K562 (cell line): ENCODE results near the gene GRK1. TPM values are rescaled to one million over a fixed set of nuclear protein-coding genes. Genes with fewer than 3 reads are reported as not detected.

Experiments
- ATAC-seq: fragments of 200-7000 bp; cut with Tn5 transposase; 3 replicates; pipeline ENCODE4 v1.9.1; 2020; ENCODE audit warnings: moderate library complexity
- BruUV-seq: library from RNA; stranded (reverse); fragments of 400-500 nt; replicated peaks from 2 replicates; lab custom pipeline; 2021; lab: Mats Ljungman, UMichigan
- CTCF ChIA-PET: fragments of 300-600 bp; formaldehyde crosslinking; extraction: SDS; loops from one replicate; lab custom pipeline; 2021; ENCODE audit warnings: low intra/inter-chr PET ratio; lab: Yijun Ruan, JAX
- POLR2A ChIA-PET: fragments of 300-600, 350-650 bp; sonication (Branson Sonifier 250); formaldehyde crosslinking; extraction: SDS; loops from one replicate; lab custom pipeline; 2021; ENCODE audit warnings: antibody characterized with exemption, inconsistent platforms; lab: Yijun Ruan, JAX
- DNase-seq, 4 experiments: peaks; one replicate each; pipeline versions ENCODE4 v3.0.0 to v3.0.0-alpha.2; 2011 to 2018; ENCODE audit warnings: low spot score in 3 of 4, mixed read lengths in 3 of 4; ENCODE audit errors: extremely low read depth in 1 of 4
- FAIRE-seq: peaks from 2 replicates; lab custom pipeline; 2011; peaks lifted over from hg19 to GRCh38; lab: Jason Lieb, UNC
- H2AFZ ChIP-seq: 2 replicates; pipeline ENCODE4 v1.6.0; 2011; ENCODE audit warnings: low read depth, low read length, control low read depth, inconsistent platforms
- H3K27ac ChIP-seq: fragments of 200-600 bp; 3 replicates; pipeline ENCODE4 v1.8.0; 2011; ENCODE audit warnings: low read depth, mild to moderate bottlenecking, control low read depth, inconsistent platforms, low read length, moderate library complexity, mixed read lengths; ENCODE audit errors: extremely low read depth
- H3K27me3 ChIP-seq, 2 experiments: fragments of 300-600 bp in 1 of 2; 2 replicates in 1 of 2; 3 replicates in 1 of 2; pipeline versions ENCODE4 v1.6.0 to v1.8.0; 2011; ENCODE audit warnings: inconsistent platforms in 2 of 2, low read length in 2 of 2, mild to moderate bottlenecking in 1 of 2, mixed read lengths in 1 of 2, moderate library complexity in 1 of 2; ENCODE audit not compliant: control insufficient read depth in 2 of 2, insufficient read depth in 2 of 2
- H3K36me3 ChIP-seq: fragments of 300-600 bp; 3 replicates; pipeline ENCODE4 v1.8.0; 2011; ENCODE audit warnings: mild to moderate bottlenecking, low read length, inconsistent platforms; ENCODE audit not compliant: control insufficient read depth, insufficient read depth
- H3K4me1 ChIP-seq, 2 experiments: fragments of 200-600 bp in 1 of 2; replicated peaks in 1 of 2; 2 replicates in 1 of 2; 3 replicates in 1 of 2; pipeline versions ENCODE4 v1.5.1 to v1.8.0; 2011; ENCODE audit warnings: inconsistent platforms in 2 of 2, low read length in 2 of 2, mild to moderate bottlenecking in 1 of 2, mixed read lengths in 1 of 2, moderate library complexity in 1 of 2; ENCODE audit not compliant: control insufficient read depth in 2 of 2, insufficient read depth in 2 of 2
- H3K4me2 ChIP-seq: 2 replicates; pipeline ENCODE4 v1.6.1; 2011; ENCODE audit warnings: low read length, control low read depth, inconsistent platforms, mixed read lengths; ENCODE audit not compliant: insufficient read depth
- H3K4me3 ChIP-seq: fragments of 200-600 bp; sonication (generic), shearing (Covaris generic); 2 replicates; pipeline ENCODE4 v1.5.1; 2016; ENCODE audit warnings: control low read depth, inconsistent platforms
- H3K79me2 ChIP-seq: fragments of 200-600 bp; 3 replicates; pipeline ENCODE4 v1.8.0; 2011; ENCODE audit warnings: low read length, inconsistent platforms; ENCODE audit not compliant: control insufficient read depth, insufficient read depth
- H3K9ac ChIP-seq, 2 experiments: 2 replicates each; pipeline versions ENCODE4 v1.6.0 to v1.6.1; 2011; ENCODE audit warnings: low read depth in 2 of 2, low read length in 2 of 2, control low read depth in 1 of 2, inconsistent platforms in 1 of 2, mild to moderate bottlenecking in 1 of 2, mixed read lengths in 1 of 2; ENCODE audit not compliant: insufficient read depth in 1 of 2
- H3K9me1 ChIP-seq: one replicate; pipeline ENCODE4 v1.6.0; 2011; ENCODE audit warnings: inconsistent platforms, mild to moderate bottlenecking, low read length, moderate library complexity; ENCODE audit not compliant: control insufficient read depth, insufficient read depth
- H3K9me3 ChIP-seq: replicated peaks from 2 replicates; pipeline ENCODE4 v1.5.1; 2011; ENCODE audit warnings: low read depth, low read length, inconsistent platforms; ENCODE audit not compliant: control insufficient read depth, insufficient read depth
- H4K20me1 ChIP-seq: replicated peaks from 2 replicates; pipeline ENCODE4 v1.6.1; 2011; ENCODE audit warnings: low read length, inconsistent platforms, mixed read lengths; ENCODE audit not compliant: control insufficient read depth, insufficient read depth
- FOXJ2 ChIP-seq: fragments of 200-800 bp; sonication (Bioruptor generic); IDR thresholded peaks from 2 replicates; pipeline ENCODE4 v1.6.1; 2016; ENCODE audit warnings: missing genetic modification characterization, missing compliant biosample characterization
- MAZ ChIP-seq, 2 experiments: fragments of 450-650 bp in 1 of 2; sonication (generic) in 1 of 2; formaldehyde crosslinking; IDR thresholded peaks in 1 of 2; conservative IDR thresholded peaks in 1 of 2; 2 replicates each; pipeline versions ENCODE4 v1.4.0 to v1.5.0; 2020; ENCODE audit warnings: mild to moderate bottlenecking in 1 of 2, missing genetic modification reagents in 1 of 2
- MCM2 ChIP-seq: fragments of 450-650 bp; IDR thresholded peaks from 2 replicates; pipeline ENCODE4 v1.6.1; 2017; ENCODE audit warnings: low read depth, mild to moderate bottlenecking
- RFX1 ChIP-seq: fragments of 450-650 bp; IDR thresholded peaks from 2 replicates; pipeline ENCODE4 v1.6.1; 2016; ENCODE audit warnings: mild to moderate bottlenecking, moderate library complexity
- ZKSCAN1 ChIP-seq: fragments of 150-350 bp; IDR thresholded peaks from 2 replicates; pipeline ENCODE4 v1.6.1; 2016; ENCODE audit warnings: low read depth, low read length
- ZNF174 ChIP-seq: fragments of 250-450 bp; sonication (Bioruptor Pico); IDR thresholded peaks from 2 replicates; pipeline ENCODE4 v1.4.0; 2020; ENCODE audit warnings: mild to moderate bottlenecking
- ZNF584 ChIP-seq: fragments of 200-800 bp; sonication (Bioruptor generic); IDR thresholded peaks from 2 replicates; pipeline ENCODE4 v1.6.1; 2016; ENCODE audit warnings: low read depth, mild to moderate bottlenecking, missing genetic modification characterization, missing compliant biosample characterization
- ZNF766 ChIP-seq: fragments of 200-800 bp; sonication (Bioruptor generic); conservative IDR thresholded peaks from 2 replicates; pipeline ENCODE4 v1.6.1; 2016; ENCODE audit warnings: missing genetic modification characterization, missing compliant biosample characterization
- WGBS: fragments of 100-300 bp; shearing (Covaris generic); methylation state at CpG from one replicate; pipeline ENCODE4 v1.1.6; 2016; ENCODE audit warnings: low coverage, mixed read lengths; ENCODE audit not compliant: insufficient coverage; ENCODE audit errors: missing lambda C conversion rate; 5-methylcytosine and 5-hydroxymethylcytosine counted together
- in situ Hi-C: fragments of 300-500 bp; cut with MboI; formaldehyde crosslinking; loops from 4 replicates; pipeline ENCODE4 v1.15.0; 2018; ENCODE audit warnings: inconsistent platforms, mixed read lengths
- intact Hi-C: fragments of 100-400 bp; cut with micrococcal nuclease; formaldehyde crosslinking; loops from 2 replicates; pipeline ENCODE4 v1.14.2; 2022
- polyA plus RNA-seq, 8 experiments: library from polyadenylated mRNA; depleted of rRNA in 4 of 8; stranded (reverse) in 5 of 8; unstranded in 3 of 8; fragments of >200 nt; fragmentation: Nextera tagmentation in 2 of 8; fragmentation: Illumina TruSeq in 1 of 8; extraction: Ambion mirVana in 2 of 8; extraction: Trizol in 1 of 8; gene quantifications; 2 replicates each; pipeline versions ENCODE4 v1.2.1 to v1.2.3, GENCODE V29; 2011 to 2014; ENCODE audit warnings: inconsistent platforms in 1 of 8, missing spikeins in 1 of 8
- total RNA-seq, 7 experiments: library from RNA; depleted of rRNA in 6 of 7; stranded (reverse); fragments of >200 nt in 6 of 7; fragmentation: Illumina TruSeq in 2 of 7; extraction: Trizol in 2 of 7; gene quantifications; 2 replicates each; pipeline versions ENCODE4 v1.2.1 to v1.2.3, GENCODE V29; 2011 to 2021; ENCODE audit warnings: low replicate concordance in 1 of 7
- TF ChIP-seq, protein P1 (sequence below): fragments of 450-650 bp; formaldehyde crosslinking; IDR thresholded peaks from 2 replicates; pipeline ENCODE4 v1.4.0; 2020; ENCODE audit warnings: mild to moderate bottlenecking, moderate library complexity
- TF ChIP-seq, protein P2 (sequence below): fragments of 250-450 bp; sonication (Bioruptor Pico); IDR thresholded peaks from 2 replicates; pipeline ENCODE4 v1.4.0; 2020
- TF ChIP-seq, protein P3 (sequence below): fragments of 450-650 bp; formaldehyde crosslinking; IDR thresholded peaks from 2 replicates; pipeline ENCODE4 v1.4.0; 2020; ENCODE audit warnings: mild to moderate bottlenecking, moderate library complexity

GRK1 gene
- total and polyA plus RNA-seq, 9 of the 15 experiments (the other 6 are each of a cell fraction or from before 2014, with no cell fraction given): 0.09 TPM; not detected in 8

DNA sequence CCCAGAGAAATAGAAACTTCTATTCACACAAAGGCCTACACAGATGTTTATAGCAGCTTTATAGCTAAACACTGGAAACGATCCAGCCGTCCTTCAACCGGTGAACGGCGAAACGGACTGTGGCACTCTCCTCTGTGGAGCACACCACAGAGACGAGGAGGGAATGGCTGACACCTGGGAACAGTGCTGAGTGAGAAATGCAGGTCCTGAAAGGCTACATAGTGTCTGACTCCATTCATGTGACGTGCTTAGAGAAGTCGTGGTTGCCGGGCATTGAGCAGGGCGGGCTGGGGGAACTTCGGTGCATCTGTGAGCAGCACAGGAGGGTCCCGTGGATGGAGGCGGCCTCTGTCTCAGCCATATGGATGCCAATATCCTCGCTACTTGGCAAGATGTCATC is 3.1 kb upstream of the GRK1 start:
- CTCF ChIA-PET: no interaction called here
- H3K4me1 ChIP-seq: no peaks in the 10 kb centered on the region; a peak in 1 of 5 replicates
- H3K27me3 ChIP-seq: peaks cover 14 to 41% of the 10 kb centered on the region in 2 experiments; a peak in 3 of 5 replicates
- BruUV-seq: no TSS peak
- H3K79me2 ChIP-seq: no peaks in the 10 kb centered on the region
- intact Hi-C loops: no loop called here
- no peak overlapping the region for H3K9ac ChIP-seq
- ATAC-seq (no peak), DNase-seq (no peak), FAIRE-seq (no peak)
- in situ Hi-C loops: loop anchor here (10.0 kb wide), 1 partner anchor 61 kb away; no protein-coding TSS in a partner anchor
- no peaks in the 10 kb centered on the region for H3K36me3 ChIP-seq
- H3K9me3 ChIP-seq: no peaks in the 10 kb centered on the region
- POLR2A ChIA-PET: interaction anchor here (0.7 to 1.4 kb wide), 2 partner anchors 21 to 60 kb away, joined by 3 to 4 read pairs; no protein-coding TSS in a partner anchor
- WGBS: 5% methylated on average over 14 of the region's 15 CpGs
- no peaks in the 10 kb centered on the region for H3K9me1 ChIP-seq
- no peak overlapping the region for H3K4me3 ChIP-seq
- H3K4me2 ChIP-seq: no peak overlapping the region
- H4K20me1 ChIP-seq: no peaks in the 10 kb centered on the region
- H2AFZ ChIP-seq: no peak overlapping the region
- H3K27ac ChIP-seq: no peak overlapping the region
- TF ChIP-seq ZNF584 (CRISPR knock-in tag): no peak
- TF ChIP-seq, protein P1, sequence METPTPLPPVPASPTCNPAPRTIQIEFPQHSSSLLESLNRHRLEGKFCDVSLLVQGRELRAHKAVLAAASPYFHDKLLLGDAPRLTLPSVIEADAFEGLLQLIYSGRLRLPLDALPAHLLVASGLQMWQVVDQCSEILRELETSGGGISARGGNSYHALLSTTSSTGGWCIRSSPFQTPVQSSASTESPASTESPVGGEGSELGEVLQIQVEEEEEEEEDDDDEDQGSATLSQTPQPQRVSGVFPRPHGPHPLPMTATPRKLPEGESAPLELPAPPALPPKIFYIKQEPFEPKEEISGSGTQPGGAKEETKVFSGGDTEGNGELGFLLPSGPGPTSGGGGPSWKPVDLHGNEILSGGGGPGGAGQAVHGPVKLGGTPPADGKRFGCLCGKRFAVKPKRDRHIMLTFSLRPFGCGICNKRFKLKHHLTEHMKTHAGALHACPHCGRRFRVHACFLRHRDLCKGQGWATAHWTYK (CRISPR knock-in tag): no peak
- no peak for TF ChIP-seq FOXJ2
- TF ChIP-seq MCM2: no peak
- TF ChIP-seq ZNF174 (CRISPR knock-in tag): no peak
- no peak for TF ChIP-seq ZNF766 (CRISPR knock-in tag)
- TF ChIP-seq, protein P2, sequence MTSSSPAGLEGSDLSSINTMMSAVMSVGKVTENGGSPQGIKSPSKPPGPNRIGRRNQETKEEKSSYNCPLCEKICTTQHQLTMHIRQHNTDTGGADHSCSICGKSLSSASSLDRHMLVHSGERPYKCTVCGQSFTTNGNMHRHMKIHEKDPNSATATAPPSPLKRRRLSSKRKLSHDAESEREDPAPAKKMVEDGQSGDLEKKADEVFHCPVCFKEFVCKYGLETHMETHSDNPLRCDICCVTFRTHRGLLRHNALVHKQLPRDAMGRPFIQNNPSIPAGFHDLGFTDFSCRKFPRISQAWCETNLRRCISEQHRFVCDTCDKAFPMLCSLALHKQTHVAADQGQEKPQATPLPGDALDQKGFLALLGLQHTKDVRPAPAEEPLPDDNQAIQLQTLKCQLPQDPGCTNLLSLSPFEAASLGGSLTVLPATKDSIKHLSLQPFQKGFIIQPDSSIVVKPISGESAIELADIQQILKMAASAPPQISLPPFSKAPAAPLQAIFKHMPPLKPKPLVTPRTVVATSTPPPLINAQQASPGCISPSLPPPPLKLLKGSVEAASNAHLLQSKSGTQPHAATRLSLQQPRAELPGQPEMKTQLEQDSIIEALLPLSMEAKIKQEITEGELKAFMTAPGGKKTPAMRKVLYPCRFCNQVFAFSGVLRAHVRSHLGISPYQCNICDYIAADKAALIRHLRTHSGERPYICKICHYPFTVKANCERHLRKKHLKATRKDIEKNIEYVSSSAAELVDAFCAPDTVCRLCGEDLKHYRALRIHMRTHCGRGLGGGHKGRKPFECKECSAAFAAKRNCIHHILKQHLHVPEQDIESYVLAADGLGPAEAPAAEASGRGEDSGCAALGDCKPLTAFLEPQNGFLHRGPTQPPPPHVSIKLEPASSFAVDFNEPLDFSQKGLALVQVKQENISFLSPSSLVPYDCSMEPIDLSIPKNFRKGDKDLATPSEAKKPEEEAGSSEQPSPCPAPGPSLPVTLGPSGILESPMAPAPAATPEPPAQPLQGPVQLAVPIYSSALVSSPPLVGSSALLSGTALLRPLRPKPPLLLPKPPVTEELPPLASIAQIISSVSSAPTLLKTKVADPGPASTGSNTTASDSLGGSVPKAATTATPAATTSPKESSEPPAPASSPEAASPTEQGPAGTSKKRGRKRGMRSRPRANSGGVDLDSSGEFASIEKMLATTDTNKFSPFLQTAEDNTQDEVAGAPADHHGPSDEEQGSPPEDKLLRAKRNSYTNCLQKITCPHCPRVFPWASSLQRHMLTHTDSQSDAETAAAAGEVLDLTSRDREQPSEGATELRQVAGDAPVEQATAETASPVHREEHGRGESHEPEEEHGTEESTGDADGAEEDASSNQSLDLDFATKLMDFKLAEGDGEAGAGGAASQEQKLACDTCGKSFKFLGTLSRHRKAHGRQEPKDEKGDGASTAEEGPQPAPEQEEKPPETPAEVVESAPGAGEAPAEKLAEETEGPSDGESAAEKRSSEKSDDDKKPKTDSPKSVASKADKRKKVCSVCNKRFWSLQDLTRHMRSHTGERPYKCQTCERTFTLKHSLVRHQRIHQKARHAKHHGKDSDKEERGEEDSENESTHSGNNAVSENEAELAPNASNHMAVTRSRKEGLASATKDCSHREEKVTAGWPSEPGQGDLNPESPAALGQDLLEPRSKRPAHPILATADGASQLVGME (CRISPR knock-in tag): no peak
- TF ChIP-seq MAZ (CRISPR knock-in tag; conservative IDR thresholded peaks at IDR 0.05 in 1 of 2, IDR thresholded peaks at IDR 0.05 in 1 of 2): no peak
- TF ChIP-seq, protein P3, sequence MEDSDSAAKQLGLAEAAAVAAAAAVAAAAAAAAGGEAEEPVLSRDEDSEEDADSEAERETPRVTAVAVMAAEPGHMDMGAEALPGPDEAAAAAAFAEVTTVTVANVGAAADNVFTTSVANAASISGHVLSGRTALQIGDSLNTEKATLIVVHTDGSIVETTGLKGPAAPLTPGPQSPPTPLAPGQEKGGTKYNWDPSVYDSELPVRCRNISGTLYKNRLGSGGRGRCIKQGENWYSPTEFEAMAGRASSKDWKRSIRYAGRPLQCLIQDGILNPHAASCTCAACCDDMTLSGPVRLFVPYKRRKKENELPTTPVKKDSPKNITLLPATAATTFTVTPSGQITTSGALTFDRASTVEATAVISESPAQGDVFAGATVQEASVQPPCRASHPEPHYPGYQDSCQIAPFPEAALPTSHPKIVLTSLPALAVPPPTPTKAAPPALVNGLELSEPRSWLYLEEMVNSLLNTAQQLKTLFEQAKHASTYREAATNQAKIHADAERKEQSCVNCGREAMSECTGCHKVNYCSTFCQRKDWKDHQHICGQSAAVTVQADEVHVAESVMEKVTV: no peak
- TF ChIP-seq RFX1: no peak
- no peak for TF ChIP-seq ZKSCAN1
